Keratinocyte (primary cell): Measurements from ENCODE around the gene FRAS1. TPM values are rescaled to one million over a fixed set of nuclear protein-coding genes. Genes with fewer than 3 reads are reported as not detected.

Experiments used
- DNase-seq: peaks from one replicate; pipeline ENCODE4 v3.0.0-alpha.2; 2011; ENCODE audit warnings: low read depth, missing footprints, low spot score
- FAIRE-seq: peaks from 2 replicates; lab custom pipeline; 2011; peaks lifted over from hg19 to GRCh38; lab: Jason Lieb, UNC
- H2AFZ ChIP-seq: 2 replicates; pipeline ENCODE4 v1.6.0; 2012; ENCODE audit warnings: low read length, control low read depth, inconsistent platforms; ENCODE audit not compliant: control insufficient read depth
- H3K27ac ChIP-seq: 2 replicates; pipeline ENCODE4 v1.5.1; 2011; ENCODE audit warnings: low read length; ENCODE audit not compliant: control insufficient read depth, insufficient read depth
- H3K27me3 ChIP-seq: 3 replicates; pipeline ENCODE4 v1.6.0; 2011; ENCODE audit warnings: low read length; ENCODE audit not compliant: control insufficient read depth, insufficient read depth; ENCODE audit errors: extremely low read depth
- H3K36me3 ChIP-seq, 2 experiments: 2 replicates in 1 of 2; 3 replicates in 1 of 2; pipeline ENCODE4 v1.5.1; 2011; ENCODE audit warnings: low read length in 2 of 2, mild to moderate bottlenecking in 1 of 2; ENCODE audit not compliant: control insufficient read depth in 2 of 2, insufficient read depth in 2 of 2; ENCODE audit errors: extremely low read depth in 1 of 2
- H3K4me1 ChIP-seq: 3 replicates; pipeline ENCODE4 v1.5.1; 2011; ENCODE audit warnings: low read length; ENCODE audit not compliant: control insufficient read depth, insufficient read depth; ENCODE audit errors: extremely low read depth
- H3K4me2 ChIP-seq: 3 replicates; pipeline ENCODE4 v1.6.0; 2011; ENCODE audit warnings: low read depth, low read length; ENCODE audit not compliant: control insufficient read depth, insufficient read depth; ENCODE audit errors: extremely low read depth
- H3K4me3 ChIP-seq, 3 experiments: fragments of 200-600 bp in 1 of 3; sonication (generic) in 1 of 3; 2 replicates in 2 of 3; 3 replicates in 1 of 3; pipeline ENCODE4 v1.5.1; 2011 to 2016; ENCODE audit warnings: low read length in 3 of 3, mild to moderate bottlenecking in 3 of 3, control low read depth in 2 of 3, inconsistent platforms in 1 of 3, low read depth in 1 of 3, mixed read lengths in 1 of 3, mixed run types in 1 of 3, moderate library complexity in 1 of 3; ENCODE audit not compliant: control insufficient read depth in 2 of 3, insufficient read depth in 2 of 3; ENCODE audit errors: extremely low read depth in 1 of 3
- H3K79me2 ChIP-seq: 2 replicates; pipeline ENCODE4 v1.6.0; 2012; ENCODE audit warnings: low read length; ENCODE audit not compliant: control insufficient read depth, insufficient read depth
- H3K9ac ChIP-seq: 3 replicates; pipeline ENCODE4 v1.6.0; 2011; ENCODE audit warnings: low read length; ENCODE audit not compliant: control insufficient read depth, insufficient read depth; ENCODE audit errors: extremely low read depth
- H3K9me1 ChIP-seq: 3 replicates; pipeline ENCODE4 v1.6.0; 2011; ENCODE audit warnings: low read length; ENCODE audit not compliant: control insufficient read depth, insufficient read depth; ENCODE audit errors: extremely low read depth
- H3K9me3 ChIP-seq: 2 replicates; pipeline ENCODE4 v1.5.1; 2012; ENCODE audit warnings: low read depth, low read length; ENCODE audit not compliant: control insufficient read depth
- H4K20me1 ChIP-seq: 3 replicates; pipeline ENCODE4 v1.6.0; 2011; ENCODE audit warnings: low read length; ENCODE audit not compliant: control insufficient read depth, insufficient read depth; ENCODE audit errors: extremely low read depth
- CTCF ChIP-seq, 3 experiments: IDR thresholded peaks in 1 of 3; conservative IDR thresholded peaks in 1 of 3; optimal IDR thresholded peaks in 1 of 3; 2 replicates in 2 of 3; 3 replicates in 1 of 3; pipeline versions ENCODE3 to v1.5.1; 2011; ENCODE audit warnings: low read length in 3 of 3, mild to moderate bottlenecking in 3 of 3, moderate library complexity in 2 of 3, control low read depth in 1 of 3, inconsistent platforms in 1 of 3; ENCODE audit not compliant: insufficient read depth in 2 of 3; ENCODE audit errors: extremely low read depth in 1 of 3
- EZH2 ChIP-seq: IDR thresholded peaks from one replicate; pipeline ENCODE4 v1.6.1; 2012; ENCODE audit warnings: inconsistent platforms, mild to moderate bottlenecking, low read length, moderate library complexity
- dilution Hi-C: fragments of 300-500 bp; cut with MboI; formaldehyde crosslinking; loops from one replicate; pipeline ENCODE4 v1.7.0; 2020; ENCODE audit warnings: low sequenced_read_pairs; ENCODE audit not compliant: extremely low pct_ligation_motif_present
- polyA plus RNA-seq, 5 experiments: library from polyadenylated mRNA; depleted of rRNA in 3 of 5; stranded (reverse) in 3 of 5; stranded (forward) in 1 of 5; unstranded in 1 of 5; fragments of >200 nt; gene quantifications; 1 replicate in 1 of 5; 2 replicates in 3 of 5; 3 replicates in 1 of 5; pipeline versions ENCODE4 v1.2.1 to v1.2.3, GENCODE V29; 2011 to 2012; ENCODE audit warnings: missing spikeins in 2 of 5, low read depth in 1 of 5, low replicate concordance in 1 of 5

The FRAS1 gene
- polyA plus RNA-seq, 1 donor (not counting 4 experiments of a cell fraction or from before 2014, with no cell fraction given), result 3.5 TPM

- Histone ChIP-seq H3K9me3 (no peaks in the 10 kb centered on the region), H3K36me3 (peaks cover 21 to 53% of the 10 kb centered on the region in 2 experiments), H3K9ac (peak overlapping the region; percentile 30), H2AFZ (no peak overlapping the region), H3K4me1 (peaks cover 52% of the 10 kb centered on the region), H4K20me1 (no peaks in the 10 kb centered on the region), H3K9me1 (no peaks in the 10 kb centered on the region), H3K4me3 (no peak overlapping the region), H3K79me2 (peaks cover 45% of the 10 kb centered on the region), H3K27me3 (no peaks in the 10 kb centered on the region), H3K27ac (peak overlapping the region; percentile 77), H3K4me2 (peak overlapping the region; percentile 71)
- dilution Hi-C loops, result no loop called here
- peak; percentile 97 for FAIRE-seq
- no peak for TF ChIP-seq EZH2
- DNase-seq, result peak; percentile 78
These were observed 512.2 kb downstream of the FRAS1 start for GRCh38 chr4:78569306-78569821.

GRCh38 chr4:78570117-78570516 lies 513.0 kb downstream of the FRAS1 start:
- Histone ChIP-seq H3K36me3 (peaks cover 19 to 55% of the 10 kb centered on the region in 2 experiments), H3K9ac (no peak overlapping the region), H3K27me3 (no peaks in the 10 kb centered on the region), H3K27ac (no peak overlapping the region), H3K4me3 (no peak overlapping the region), H3K4me1 (peaks cover 45% of the 10 kb centered on the region), H3K4me2 (no peak overlapping the region), H3K79me2 (peaks cover 46% of the 10 kb centered on the region), H3K9me1 (no peaks in the 10 kb centered on the region), H3K9me3 (no peaks in the 10 kb centered on the region), H4K20me1 (no peaks in the 10 kb centered on the region), H2AFZ (no peak overlapping the region)
- TF ChIP-seq EZH2, result no peak
- TF ChIP-seq CTCF (optimal IDR thresholded peaks at IDR 0.05 in 1 of 3, IDR thresholded peaks at IDR 0.05 in 1 of 3, conservative IDR thresholded peaks at IDR 0.05 in 1 of 3; ENCODE audit: extremely low read depth in 1 of 3, insufficient read depth in 2 of 3, low read length in 3 of 3), result no peak
- dilution Hi-C loops, result no loop called here
- FAIRE-seq (no peak), DNase-seq (no peak)

GRCh38 chr4:78571804-78572203 lies 514.7 kb downstream of the FRAS1 start:
- Histone ChIP-seq H3K79me2 (peaks cover 47% of the 10 kb centered on the region), H3K27me3 (no peaks in the 10 kb centered on the region), H3K9ac (no peak overlapping the region), H2AFZ (no peak overlapping the region), H3K4me1 (peaks cover 29% of the 10 kb centered on the region), H3K4me2 (no peak overlapping the region), H3K4me3 (no peak overlapping the region), H3K9me3 (no peaks in the 10 kb centered on the region), H4K20me1 (no peaks in the 10 kb centered on the region), H3K27ac (no peak overlapping the region), H3K9me1 (no peaks in the 10 kb centered on the region), H3K36me3 (peaks cover 18 to 63% of the 10 kb centered on the region in 2 experiments)
- FAIRE-seq, result no peak
- TF ChIP-seq CTCF (optimal IDR thresholded peaks at IDR 0.05 in 1 of 3, IDR thresholded peaks at IDR 0.05 in 1 of 3, conservative IDR thresholded peaks at IDR 0.05 in 1 of 3; ENCODE audit: extremely low read depth in 1 of 3, insufficient read depth in 2 of 3, low read length in 3 of 3) (no peak), EZH2 (no peak)
- dilution Hi-C loops, result no loop called here
- DNase-seq, result no peak
